Head of caudate nucleus (tissue), 42 donors: ENCODE data around the gene TMEM132C.

Source experiments
- DNase-seq, 42 donors: peaks; one replicate each; pipeline versions ENCODE4 v3.0.0 to v3.0.0-alpha.2; 2020 to 2021; ENCODE audit warnings: mixed read lengths in 7 of 42
- intact Hi-C: fragments of 100-400 bp; cut with DNase I; formaldehyde crosslinking; loops from one replicate; pipeline ENCODE4 v1.15.0; 2022

Gene TMEM132C

DNA sequence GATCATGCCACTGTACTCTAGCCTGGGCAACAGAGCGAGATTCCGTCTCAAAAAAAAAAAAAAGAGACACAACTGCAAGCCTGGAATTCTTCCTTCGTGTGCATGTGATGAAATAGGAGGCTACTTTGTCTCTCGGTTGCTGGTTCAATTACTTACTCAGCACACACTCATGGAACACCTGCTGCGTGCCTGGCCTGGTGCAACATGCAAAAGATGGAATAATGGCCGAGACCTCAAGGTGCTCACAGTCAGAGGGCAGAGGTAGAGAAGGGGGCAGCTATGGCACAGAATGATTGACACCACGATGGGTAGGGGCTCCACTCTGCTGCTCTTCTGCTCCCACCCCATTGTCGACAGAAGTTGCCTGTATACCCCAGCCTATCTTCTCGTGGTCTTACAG, 444.5 kb downstream of the TMEM132C start:
- no peak for DNase-seq
- intact Hi-C loops, result no loop called here

DNA sequence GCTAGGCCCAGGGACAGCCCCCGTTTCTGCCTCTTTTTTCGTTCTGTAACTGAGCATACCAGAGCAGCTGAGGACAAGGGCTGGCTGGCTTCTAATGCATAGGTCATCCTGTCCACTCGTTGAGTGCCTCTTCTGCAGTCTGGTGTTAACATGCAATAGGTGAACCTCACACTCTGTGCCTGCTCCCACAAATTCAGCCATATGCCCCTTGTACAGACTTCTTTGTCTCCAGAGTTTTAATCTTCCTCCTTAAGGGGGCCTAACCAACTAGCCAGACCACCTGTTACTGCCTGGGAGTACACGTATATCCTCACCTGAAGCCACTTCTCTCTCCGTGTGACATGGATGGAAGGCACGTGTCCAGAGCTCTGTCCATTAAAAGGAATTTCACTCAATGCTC, 445.7 kb downstream of the TMEM132C start:
- no peak for DNase-seq

DNA sequence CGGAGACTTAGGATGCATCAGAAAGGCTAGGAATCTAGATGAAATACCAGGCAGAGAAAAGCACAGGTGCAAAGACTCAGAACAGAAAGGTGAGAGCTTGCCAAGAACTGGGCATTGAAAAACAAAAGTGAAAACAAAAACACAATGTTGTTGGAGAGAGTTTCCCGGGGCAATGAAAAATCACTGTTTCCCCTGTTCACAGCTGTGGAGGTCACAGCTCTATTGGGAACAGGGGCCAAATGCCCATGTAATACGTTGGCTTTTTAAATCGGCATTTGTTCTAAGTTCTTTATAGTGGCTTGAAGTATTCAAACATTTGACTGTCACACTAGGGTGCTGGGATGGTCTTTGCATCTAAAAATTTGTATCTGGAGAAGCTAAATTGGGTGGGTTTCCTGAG, 448.5 kb downstream of the TMEM132C start:
- no peak for DNase-seq
- intact Hi-C loops, result no loop called here

More for the DNA sequence above, 445.7 kb downstream of the TMEM132C start:
- intact Hi-C loops, result no loop called here

DNA sequence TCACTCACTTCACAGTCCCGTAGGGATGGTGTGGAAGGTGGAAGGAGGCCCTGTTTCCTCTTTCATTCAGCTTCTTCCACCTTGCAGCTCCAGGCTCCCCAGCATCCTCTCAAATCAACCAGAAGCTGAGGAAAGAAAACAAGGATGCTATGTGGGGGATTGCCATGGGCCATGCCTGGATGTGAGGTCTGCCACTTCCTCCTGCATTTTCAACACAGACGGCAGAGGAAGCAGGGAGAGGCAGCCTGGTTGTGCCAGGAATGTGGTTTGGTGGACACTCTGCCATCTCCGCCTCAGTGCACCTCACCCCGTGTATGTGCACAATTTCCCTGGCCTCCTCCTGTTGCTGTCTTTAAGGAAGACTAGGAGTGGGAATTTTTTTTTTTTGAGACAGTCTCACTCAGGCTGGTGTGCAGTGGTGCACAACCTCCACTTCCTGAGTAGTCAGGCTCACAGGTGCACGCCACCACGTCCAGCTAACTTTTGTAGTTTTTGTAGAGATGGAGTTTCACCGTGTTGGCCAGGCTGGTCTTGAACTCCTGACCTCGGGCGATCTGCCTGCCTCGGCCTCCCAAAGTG, 457.6 kb downstream of the TMEM132C start:
- no peak for DNase-seq
- intact Hi-C loops, result no loop called here

DNA sequence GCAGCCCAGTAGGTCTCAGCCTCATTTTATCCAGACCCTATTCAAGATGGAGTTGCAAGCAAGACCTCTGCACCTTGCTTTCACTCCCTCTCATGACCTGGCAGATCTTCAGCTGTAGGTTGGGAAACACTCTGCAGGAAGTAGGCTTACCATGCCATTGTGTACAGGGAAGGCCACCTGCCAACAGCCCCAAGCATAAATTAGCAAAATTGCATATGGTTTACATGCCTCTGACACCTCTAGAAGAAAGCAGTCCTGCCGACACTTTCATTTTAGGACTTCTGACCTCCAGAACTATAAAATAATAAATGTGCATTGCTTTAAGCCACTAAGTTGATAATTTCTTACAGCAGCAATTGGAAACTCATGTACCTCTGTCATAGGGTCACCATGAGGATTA, 459.9 kb downstream of the TMEM132C start:
- intact Hi-C loops, result no loop called here
- no peak for DNase-seq

DNA sequence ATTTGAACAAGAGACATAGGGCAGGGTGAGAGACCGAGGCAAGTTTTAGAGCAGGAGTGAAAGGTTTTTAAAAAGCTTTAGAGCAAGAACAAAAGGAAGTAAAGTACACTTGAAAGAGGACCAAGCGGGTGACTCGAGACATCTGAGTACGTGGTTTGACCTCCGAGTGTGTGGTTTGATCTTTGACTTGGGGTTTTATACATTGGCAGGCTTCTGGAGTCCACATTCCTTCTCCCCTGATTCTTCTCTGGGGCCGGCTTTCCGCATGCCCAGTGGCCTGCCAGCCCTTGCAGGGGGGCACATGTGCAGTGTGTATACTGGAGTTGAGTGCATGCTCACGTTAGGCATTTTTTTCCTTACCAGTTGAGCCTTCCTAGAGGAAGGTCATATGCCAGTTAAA, 460.5 kb downstream of the TMEM132C start:
- intact Hi-C loops, result no loop called here

DNA sequence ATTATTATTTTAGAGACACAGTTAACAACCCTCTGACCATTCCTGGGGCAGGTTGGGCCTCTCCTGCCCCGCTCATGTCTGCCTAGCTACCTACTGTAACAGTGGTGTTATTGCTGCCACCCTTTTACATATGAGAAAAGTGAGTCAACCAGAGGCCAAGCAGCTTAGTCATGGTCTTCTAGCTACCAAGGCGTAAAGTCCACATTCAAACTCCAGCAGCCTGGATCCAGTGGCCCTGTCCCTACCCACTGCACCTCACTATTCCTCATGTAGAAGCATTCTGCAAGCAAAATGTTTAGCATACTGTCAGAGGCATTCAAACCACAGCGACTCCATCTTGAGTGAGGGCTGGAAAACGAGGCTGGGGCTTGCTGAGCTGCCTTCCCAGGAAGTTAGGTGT, 461.0 kb downstream of the TMEM132C start:
- intact Hi-C loops, result no loop called here
- no peak for DNase-seq

More for the DNA sequence above, 460.5 kb downstream of the TMEM132C start:
- DNase-seq, result no peak

DNA sequence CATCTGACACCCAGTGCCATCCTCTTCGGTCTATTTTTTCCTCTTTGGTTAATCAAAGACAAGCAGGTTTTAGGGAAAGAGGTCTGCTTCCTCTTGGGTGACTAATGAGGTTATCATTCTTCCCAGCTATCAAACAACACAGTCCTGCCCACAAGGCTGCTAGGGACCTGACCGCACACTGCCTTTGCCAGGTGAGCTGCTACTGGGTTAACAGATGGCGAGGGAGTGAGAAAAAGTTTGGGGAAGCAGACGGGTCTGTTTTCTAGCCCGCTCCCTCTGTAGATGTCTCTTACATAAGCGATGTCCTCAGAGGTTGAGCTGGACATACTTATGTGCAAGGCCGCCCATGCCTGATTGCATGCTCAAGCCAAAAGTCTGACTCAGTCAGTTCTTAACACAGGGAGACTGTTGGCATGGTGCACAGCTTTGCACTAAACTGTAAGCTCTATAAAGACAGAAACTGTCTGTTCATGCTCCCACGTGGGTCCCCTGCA, 462.7 kb downstream of the TMEM132C start:
- no peak for DNase-seq
- intact Hi-C loops, result no loop called here

DNA sequence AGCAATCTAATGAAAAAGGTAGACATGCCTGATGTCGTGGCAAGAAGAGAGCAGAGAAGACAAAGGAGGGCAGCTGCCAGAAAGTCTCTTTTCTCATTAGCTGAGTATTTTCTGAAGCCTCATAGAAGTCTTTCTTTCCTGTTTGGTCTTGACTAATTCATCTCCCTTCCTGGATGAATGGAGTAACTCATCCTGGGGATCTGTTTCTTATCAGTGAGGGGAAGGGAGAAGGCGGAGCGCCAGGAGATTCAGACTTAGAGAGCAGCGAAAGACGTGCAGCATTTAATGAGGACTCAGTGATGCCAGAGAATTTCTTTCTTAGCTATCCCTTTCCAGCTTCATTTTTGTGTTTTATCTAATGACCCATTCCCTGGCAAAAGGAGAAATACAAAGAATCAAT, 467.4 kb downstream of the TMEM132C start:
- intact Hi-C loops, result no loop called here
- no peak for DNase-seq

DNA sequence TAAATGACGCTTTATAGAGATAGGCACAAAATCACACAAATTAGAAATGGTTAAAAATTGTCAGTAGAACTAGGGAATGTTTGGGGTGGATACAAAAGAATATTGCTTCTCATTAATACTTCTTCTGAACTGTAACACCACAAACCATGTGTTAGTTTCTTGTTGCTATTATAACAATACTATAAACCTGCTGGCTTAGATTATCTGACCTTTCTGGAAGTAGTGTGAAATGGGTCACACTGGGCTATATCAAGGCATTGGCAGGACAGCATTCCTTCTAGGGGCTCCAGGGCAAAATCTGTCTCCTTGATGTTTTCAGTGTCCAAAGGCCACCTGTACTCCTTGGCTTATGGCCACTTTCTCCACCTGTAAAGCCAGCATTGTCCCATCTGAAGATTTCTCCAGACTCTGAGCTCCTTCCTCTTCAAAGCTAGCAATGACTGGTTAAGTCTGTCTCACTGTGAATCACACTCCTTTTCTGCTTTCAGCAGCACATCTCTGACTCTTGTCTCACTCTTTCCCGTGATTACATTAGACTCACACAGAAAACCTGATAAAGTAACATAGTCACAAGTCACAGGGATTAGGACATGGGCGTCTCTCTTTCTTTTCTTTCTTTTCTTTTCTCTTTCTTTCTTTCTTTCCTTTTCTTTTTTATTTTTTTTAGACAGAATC, 470.5 kb downstream of the TMEM132C start:
- intact Hi-C loops, result no loop called here
- DNase-seq, result no peak

DNA sequence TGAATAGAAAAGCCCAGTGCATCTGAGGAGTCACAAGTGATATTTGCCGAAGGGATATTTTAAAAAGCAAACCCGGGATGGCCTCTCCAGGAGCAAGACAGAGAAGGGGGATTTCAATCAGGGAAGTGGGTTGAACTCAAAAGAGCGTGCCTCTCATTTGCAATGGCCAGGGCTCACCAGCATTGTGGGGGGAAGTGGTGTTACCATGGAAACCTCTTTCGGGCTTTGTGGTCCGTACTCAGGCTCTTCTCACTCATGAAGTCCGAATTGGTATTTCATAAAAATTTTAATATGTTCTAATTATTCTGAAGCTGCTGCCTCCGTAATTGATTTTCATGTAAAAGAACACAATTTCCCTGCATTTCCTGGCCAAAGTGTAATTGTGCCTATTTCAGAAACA, 476.9 kb downstream of the TMEM132C start:
- no peak for DNase-seq
- intact Hi-C loops, result no loop called here

DNA sequence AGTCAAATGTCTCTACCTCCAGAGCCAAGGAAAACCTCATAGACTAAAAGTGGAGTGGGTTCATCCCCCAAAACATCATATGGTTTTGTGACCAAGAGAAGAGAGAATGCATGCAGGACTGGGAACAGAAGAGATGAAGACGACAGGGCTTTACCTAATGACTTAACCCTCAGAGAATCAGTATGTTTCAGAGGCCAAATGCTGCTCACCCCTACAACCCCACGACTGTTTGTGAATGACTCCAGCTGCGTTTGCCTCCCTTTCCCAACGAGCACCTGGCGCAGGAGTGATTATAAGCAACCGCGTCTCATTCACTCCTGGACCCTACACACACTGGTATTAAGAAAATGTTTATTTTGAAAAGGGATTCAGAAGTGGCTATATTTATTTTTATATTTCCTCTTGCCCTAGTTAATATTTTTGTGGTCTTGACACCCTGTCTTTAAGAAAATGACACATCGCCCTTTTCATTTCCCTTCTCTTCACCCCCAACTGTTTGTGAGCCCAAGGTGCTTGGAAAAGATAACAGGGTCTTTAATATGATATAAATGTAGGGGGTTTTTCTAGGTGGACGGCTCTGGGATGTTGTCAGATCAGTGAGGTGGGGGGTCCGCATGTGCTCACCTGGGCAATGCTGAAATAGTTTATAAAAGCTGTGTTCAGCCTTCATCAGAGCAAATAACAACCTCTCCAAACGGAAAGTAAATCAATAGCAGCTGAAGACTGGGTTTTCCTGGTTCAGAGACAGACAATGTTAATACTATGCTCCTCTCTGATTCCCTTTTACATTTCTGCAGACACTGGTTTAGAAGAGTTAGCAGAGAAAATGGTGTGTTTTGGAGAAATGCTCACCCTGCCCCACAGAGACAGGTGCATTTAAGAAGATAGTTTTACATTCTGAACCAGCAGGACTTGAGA, 479.1 kb downstream of the TMEM132C start:
- intact Hi-C loops, result no loop called here
- no peak for DNase-seq

DNA sequence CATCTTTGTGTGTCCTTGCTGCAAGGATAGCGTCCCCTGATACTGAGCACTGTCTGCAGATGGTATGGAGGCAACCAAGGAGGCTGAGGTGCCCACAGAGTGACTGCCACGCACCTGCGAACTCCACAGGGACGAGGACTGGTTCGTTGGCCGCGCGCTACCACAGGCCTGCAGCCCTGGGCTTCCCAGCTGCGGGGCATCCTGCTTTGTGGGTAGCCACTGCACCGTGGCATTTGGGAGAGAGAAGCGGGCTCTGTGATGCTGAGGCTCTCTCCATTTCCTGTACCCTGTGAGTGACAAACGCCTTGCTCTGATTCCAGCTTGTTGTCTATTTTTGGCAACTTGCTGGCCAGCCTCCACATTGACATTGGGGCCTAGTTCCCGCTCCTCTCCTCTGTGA, 480.5 kb downstream of the TMEM132C start:
- intact Hi-C loops, result no loop called here
- no peak for DNase-seq

DNA sequence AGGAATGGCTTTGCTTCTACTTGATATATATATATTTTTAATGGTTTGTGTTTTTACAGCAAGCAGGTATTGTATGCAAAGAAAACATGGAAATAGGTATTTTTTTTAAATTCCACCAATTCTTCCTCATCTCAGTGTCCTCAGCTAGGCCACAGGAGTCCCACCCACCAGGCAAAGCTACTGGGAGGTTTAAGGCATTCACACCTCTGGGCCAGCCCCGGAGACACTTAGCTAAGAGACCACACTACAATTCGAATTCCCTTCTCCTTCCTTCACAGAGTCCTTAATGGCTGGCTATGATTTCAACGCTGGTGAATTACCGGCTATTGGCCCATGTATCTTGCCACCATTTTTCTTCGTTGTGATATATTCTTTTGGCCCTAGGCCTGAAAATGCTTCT, 485.4 kb downstream of the TMEM132C start:
- DNase-seq, result no peak
- intact Hi-C loops, result no loop called here

DNA sequence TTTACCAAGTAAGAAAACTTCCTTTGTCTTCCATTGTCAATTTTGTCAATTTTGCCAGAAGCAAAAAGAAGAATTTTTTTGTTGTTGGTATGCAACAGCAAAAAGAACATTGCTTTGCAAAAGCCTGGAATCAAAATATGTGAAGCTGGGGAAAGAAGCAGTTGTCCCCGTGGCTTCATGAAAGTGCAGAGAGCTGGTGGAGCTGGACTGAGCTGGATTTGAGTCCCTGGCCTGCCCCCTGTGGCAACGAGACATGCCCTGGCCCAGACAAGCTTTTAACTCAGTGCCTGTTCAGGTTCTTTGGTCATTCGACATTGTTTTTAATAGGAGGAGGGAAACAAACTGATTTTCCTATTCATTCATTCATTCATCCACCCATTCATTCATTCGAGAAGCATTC, 486.5 kb downstream of the TMEM132C start:
- intact Hi-C loops, result no loop called here
- peak in 1 of 42 donors; percentile 14 for DNase-seq

DNA sequence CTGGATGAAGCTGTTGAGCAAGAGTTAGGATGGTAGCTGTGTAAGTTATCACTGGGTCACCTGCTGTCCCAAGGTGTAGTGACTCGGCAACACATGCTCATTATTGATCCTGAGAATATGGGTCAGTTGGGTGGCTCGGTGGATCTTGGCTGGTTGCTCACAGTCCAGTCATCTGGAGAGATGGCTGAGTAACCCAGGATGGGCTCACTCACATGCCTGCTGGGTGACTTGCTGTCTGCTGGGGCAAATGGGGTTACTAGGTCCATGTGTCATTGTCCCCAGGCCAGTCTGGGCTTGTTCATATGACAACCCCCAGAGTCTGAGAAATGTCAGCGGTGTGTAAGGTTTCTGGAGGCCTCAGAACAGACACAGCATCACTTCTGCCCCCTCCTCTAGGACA, 487.3 kb downstream of the TMEM132C start:
- DNase-seq, result no peak
- intact Hi-C loops, result no loop called here

DNA sequence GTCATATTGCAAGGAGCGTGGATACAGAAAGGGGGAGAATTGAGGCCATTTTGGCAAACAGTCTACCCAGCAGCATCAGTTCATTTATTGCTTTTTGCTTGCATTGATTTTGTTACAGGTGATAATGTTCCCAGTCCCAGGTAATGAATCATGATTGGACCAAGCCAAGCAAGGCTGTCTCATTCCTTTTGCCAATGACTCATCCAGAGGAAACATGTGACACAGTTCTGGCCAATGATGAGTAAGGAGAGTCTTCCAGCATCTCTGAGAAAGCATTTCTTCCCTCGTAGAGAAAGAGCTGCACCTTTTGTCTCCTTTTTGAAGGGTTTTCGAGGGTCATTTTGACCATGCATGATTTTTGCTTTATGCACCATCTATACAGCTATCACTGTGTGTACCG, 488.6 kb downstream of the TMEM132C start:
- no peak for DNase-seq

More for the DNA sequence above, 488.6 kb downstream of the TMEM132C start:
- intact Hi-C loops, result no loop called here
